HT-29 (cell line): ENCODE measurements around the gene HERPUD1. TPM values are rescaled to one million over a fixed set of nuclear protein-coding genes. Genes with fewer than 3 reads are reported as not detected.
"Not testable (repeated sequence)": the region's sequence is repeated elsewhere in the genome, so short reads cannot be mapped to it uniquely, and the experiment has no call there.

Experiments
- DNase-seq: peaks from one replicate; pipeline ENCODE4 v3.0.0-alpha.2; 2015; ENCODE audit warnings: low spot score
- total RNA-seq: library from RNA; depleted of rRNA; stranded (reverse); fragments of >200 nt; shearing (Covaris generic); gene quantifications from 2 replicates; pipeline ENCODE4 v1.2.3, GENCODE V29; 2014

HERPUD1 gene
- total RNA-seq, 1 experiment from 2014 or later = 45.1 TPM

- no peak for DNase-seq
Observed at GRCh38 chr16:56980201-56980535, 48.2 kb downstream of the HERPUD1 start.

- no peak for DNase-seq
Observed at GRCh38 chr16:56980792-56981724, 49.1 kb downstream of the HERPUD1 start.

GRCh38 chr16:56981729-56982271 lies 49.9 kb downstream of the HERPUD1 start:
- no peak for DNase-seq

DNA sequence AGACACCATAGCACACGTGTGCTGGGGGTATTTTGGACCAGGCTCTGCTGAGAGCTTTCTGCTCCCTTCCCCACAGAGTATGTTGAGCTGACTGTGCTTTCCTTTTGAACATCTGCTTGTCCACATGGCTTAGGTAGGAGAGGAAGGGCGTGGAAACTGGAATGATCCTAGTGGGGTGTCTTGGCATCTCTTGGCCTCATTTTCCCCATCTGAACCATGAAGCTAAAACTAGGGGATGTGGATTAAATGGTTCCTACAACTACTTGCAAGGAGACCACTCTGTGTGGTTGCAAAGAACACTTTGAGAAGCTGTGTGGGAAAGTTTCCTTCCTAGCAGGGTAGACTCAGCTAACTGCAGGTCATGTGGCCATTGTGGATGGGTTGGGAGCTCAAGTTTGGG lies 50.8 kb downstream of the HERPUD1 start:
- no peak for DNase-seq

GRCh38 chr16:56983211-56983751 lies 51.3 kb downstream of the HERPUD1 start:
- peak; percentile 66 for DNase-seq

GRCh38 chr16:56984639-56985038 lies 52.7 kb downstream of the HERPUD1 start:
- DNase-seq = no peak

GRCh38 chr16:56985288-56985961 lies 53.5 kb downstream of the HERPUD1 start:
- peak; percentile 41 for DNase-seq

DNA sequence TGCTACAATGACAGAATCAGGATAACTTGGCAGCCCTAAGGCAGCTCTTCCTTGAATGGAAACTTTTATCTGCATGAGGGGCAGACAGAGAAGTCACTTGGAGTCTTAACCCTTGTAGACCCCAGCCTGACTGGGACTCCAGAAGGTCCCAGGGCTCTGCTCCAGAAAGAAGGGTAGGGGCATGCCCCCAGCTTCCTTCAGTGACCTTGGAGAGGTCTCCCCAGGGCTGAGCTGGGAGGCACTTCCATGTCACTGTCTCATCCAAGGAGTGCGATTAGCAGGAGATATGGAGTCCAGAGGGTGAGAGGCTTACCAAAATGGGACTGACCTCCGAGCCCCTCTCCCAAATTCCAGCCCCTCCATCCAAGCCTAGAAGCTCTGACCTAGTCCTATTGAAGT lies 54.0 kb downstream of the HERPUD1 start:
- no peak for DNase-seq

GRCh38 chr16:56986361-56986760 lies 54.4 kb downstream of the HERPUD1 start:
- DNase-seq = no peak

- DNase-seq = not testable (repeated sequence)
Observed at GRCh38 chr16:56986908-56987307, 55.0 kb downstream of the HERPUD1 start.

GRCh38 chr16:56987692-56988091 lies 55.8 kb downstream of the HERPUD1 start:
- no peak for DNase-seq

DNA sequence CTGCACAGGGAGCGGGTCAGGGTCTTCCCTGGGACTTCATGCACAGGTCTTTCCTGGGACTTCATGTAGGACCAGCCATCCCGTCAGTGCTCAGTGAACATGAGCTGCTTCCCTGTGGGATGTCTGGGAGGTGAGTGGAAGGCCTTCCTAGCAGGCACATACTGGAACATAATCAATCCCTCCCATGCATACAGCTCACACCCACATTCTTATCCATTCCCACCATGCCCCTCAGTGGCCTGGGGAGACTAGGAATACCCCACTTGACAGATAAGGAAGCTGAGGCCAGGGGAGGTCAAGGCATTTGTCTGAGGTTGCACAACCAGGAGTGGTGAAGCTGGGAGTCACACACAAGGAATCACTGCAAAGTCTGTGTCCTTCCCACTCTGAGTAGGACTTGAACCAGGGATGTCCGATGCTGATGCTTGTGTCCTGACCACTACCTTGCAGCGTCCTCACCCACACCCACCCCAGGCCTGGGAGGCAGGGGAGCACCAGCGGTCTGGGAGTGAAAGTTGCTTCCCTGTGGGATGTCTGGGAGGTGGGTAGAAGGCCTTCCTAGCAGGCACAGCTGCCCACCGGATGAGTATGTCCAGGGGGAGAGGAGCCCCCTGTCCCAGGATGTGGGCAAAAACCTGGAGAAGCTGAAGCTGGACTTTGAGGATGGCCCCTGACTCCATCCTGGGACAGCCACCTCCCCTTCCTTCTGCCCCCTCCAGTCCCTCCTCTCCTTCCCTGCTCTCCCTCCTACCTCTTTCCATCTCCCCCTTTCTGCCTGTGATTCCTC lies 56.4 kb downstream of the HERPUD1 start:
- DNase-seq = no peak

GRCh38 chr16:56988948-56989945 lies 57.3 kb downstream of the HERPUD1 start, which contains the start of gene NLRC5:
NLRC5 (plus strand) TSS chr16:56989557; CDS start chr16:57020713, 31,156 bp downstream.
- DNase-seq = peak; percentile 53

GRCh38 chr16:56989988-56990387 lies 58.0 kb downstream of the HERPUD1 start:
- no peak for DNase-seq

DNA sequence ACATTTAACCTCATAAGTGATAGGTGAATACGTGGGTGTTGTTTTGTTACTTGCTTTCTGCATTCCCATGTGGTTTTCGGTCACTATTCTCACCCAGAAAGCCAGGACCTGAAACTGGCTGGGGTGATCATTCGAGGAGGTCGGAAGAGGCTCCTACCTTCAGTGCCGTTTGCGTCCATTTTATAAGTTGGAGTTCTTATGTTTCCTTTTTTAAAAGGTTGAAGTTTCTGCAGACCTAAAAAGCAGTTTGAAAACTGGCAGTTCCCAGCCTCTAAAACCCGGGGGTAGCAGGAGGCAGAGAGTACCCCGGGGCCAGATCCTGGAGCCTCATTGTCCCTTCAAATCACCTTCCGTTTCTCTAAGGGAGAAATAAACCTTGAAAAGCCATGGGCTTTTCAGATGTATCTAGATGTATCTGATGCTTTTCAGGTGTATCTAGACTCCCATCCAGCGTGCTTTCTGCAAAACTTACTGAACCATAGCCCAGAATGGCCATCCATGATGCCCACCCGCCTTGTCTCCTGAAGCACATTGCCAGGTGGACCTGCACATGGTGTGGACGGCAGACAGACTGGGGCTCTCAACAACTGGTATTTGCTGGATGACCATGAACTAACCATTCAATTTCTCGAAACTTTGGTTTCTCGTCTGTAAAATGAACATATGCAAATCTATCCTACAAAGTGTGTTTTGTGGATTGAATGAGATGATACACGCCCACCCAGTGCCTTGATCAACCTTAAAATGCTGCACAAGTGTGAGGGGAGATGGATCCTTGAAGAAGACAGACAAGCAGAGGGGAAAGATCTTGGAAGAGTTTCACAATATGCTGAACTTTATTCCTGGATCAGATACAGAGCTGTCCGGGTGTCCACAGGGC lies 58.7 kb downstream of the HERPUD1 start:
- DNase-seq = no peak

GRCh38 chr16:56992431-56992830 lies 60.5 kb downstream of the HERPUD1 start:
- not testable (repeated sequence) for DNase-seq

GRCh38 chr16:56993204-56993603 lies 61.3 kb downstream of the HERPUD1 start:
- no peak for DNase-seq

GRCh38 chr16:56994311-56994710 lies 62.4 kb downstream of the HERPUD1 start:
- no peak for DNase-seq
